GM23338 (cell line): Measurements from ENCODE around the gene ACTR1A. TPM values are rescaled to one million over a fixed set of nuclear protein-coding genes. Genes with fewer than 3 reads are reported as not detected.

Source experiments
- ATAC-seq: fragments of 200-7000 bp; cut with Tn5 transposase; 3 replicates; pipeline ENCODE4 v1.9.1; 2020
- DNase-seq: peaks from one replicate; pipeline ENCODE4 v3.0.0-alpha.2; 2015; ENCODE audit warnings: low spot score
- H2AFZ ChIP-seq: fragments of 200-600 bp; sonication (generic); 2 replicates; pipeline ENCODE4 v1.8.0; 2016; ENCODE audit warnings: antibody characterized with exemption, mild to moderate bottlenecking, moderate library complexity
- H3F3A ChIP-seq: fragments of 200-600 bp; sonication (generic); replicated peaks from 2 replicates; pipeline ENCODE4 v1.8.0; 2017; ENCODE audit warnings: antibody characterized with exemption, mixed run types, low read depth
- H3K27ac ChIP-seq: fragments of 200-600 bp; sonication (generic); 2 replicates; pipeline ENCODE4 v1.6.1; 2016; ENCODE audit warnings: low read depth
- H3K27me3 ChIP-seq: fragments of 200-600 bp; sonication (generic); 2 replicates; pipeline ENCODE4 v1.8.0; 2016; ENCODE audit warnings: mild to moderate bottlenecking, mixed run types, moderate library complexity; ENCODE audit not compliant: insufficient read depth
- H3K36me3 ChIP-seq: fragments of 200-600 bp; sonication (generic); 2 replicates; pipeline ENCODE4 v1.8.0; 2016; ENCODE audit warnings: mild to moderate bottlenecking; ENCODE audit not compliant: insufficient read depth
- H3K4me1 ChIP-seq: fragments of 200-600 bp; sonication (generic); 2 replicates; pipeline ENCODE4 v1.8.0; 2016; ENCODE audit warnings: mild to moderate bottlenecking, moderate library complexity; ENCODE audit not compliant: insufficient read depth
- H3K4me2 ChIP-seq: fragments of 200-600 bp; sonication (generic); 2 replicates; pipeline ENCODE4 v1.7.1; 2017; ENCODE audit warnings: mixed run types
- H3K4me3 ChIP-seq: fragments of 200-600 bp; sonication (generic); 2 replicates; pipeline ENCODE4 v1.6.1; 2016; ENCODE audit warnings: mixed run types
- H3K79me2 ChIP-seq: fragments of 200-600 bp; sonication (generic); replicated peaks from 2 replicates; pipeline ENCODE4 v1.8.0; 2017; ENCODE audit warnings: mild to moderate bottlenecking; ENCODE audit not compliant: insufficient read depth
- H3K9me2 ChIP-seq: fragments of 200-600 bp; sonication (generic); 2 replicates; pipeline ENCODE4 v1.8.0; 2017; ENCODE audit not compliant: insufficient read depth
- H4K20me1 ChIP-seq: fragments of 200-600 bp; sonication (generic); replicated peaks from 2 replicates; pipeline ENCODE4 v1.8.0; 2017; ENCODE audit warnings: mild to moderate bottlenecking; ENCODE audit not compliant: insufficient read depth
- H3K27ac Mint-ChIP-seq: 2 replicates; pipeline ENCODE4 v1.8.0; 2020; ENCODE audit warnings: inconsistent platforms, mild to moderate bottlenecking, moderate library complexity, mixed read lengths
- H3K27me3 Mint-ChIP-seq: 3 replicates; pipeline ENCODE4 v1.8.0; 2022; ENCODE audit warnings: low read depth, mild to moderate bottlenecking, moderate library complexity, mixed read lengths, inconsistent platforms; ENCODE audit not compliant: insufficient read depth, poor library complexity
- H3K36me3 Mint-ChIP-seq: 3 replicates; pipeline ENCODE4 v1.8.0; 2021; ENCODE audit warnings: low read depth, mild to moderate bottlenecking, inconsistent platforms, moderate library complexity, mixed read lengths
- H3K4me1 Mint-ChIP-seq: 3 replicates; pipeline ENCODE4 v1.8.0; 2020; ENCODE audit warnings: mild to moderate bottlenecking, inconsistent platforms, mixed read lengths
- H3K4me3 Mint-ChIP-seq: 3 replicates; pipeline ENCODE4 v1.8.0; 2021; ENCODE audit warnings: moderate library complexity, mild to moderate bottlenecking, inconsistent platforms, mixed read lengths
- H3K9me3 Mint-ChIP-seq: 3 replicates; pipeline ENCODE4 v1.8.0; 2020; ENCODE audit warnings: moderate library complexity, mild to moderate bottlenecking, inconsistent platforms, mixed read lengths
- EZH2 ChIP-seq: fragments of 200-600 bp; sonication (generic); IDR thresholded peaks from one replicate; pipeline ENCODE4 v1.8.0; 2017; ENCODE audit warnings: antibody characterized with exemption, mild to moderate bottlenecking, low read depth; ENCODE audit not compliant: unreplicated experiment
- EZH2phosphoT487 ChIP-seq: fragments of 200-600 bp; sonication (generic); IDR thresholded peaks from one replicate; pipeline ENCODE4 v1.8.1; 2018; ENCODE audit warnings: antibody characterized with exemption; ENCODE audit not compliant: unreplicated experiment
- JUNB ChIP-seq: IDR thresholded peaks from one replicate; pipeline ENCODE4 v1.6.1; 2016; ENCODE audit warnings: antibody characterized with exemption; ENCODE audit not compliant: unreplicated experiment
- NANOG ChIP-seq: IDR thresholded peaks from 2 replicates; pipeline ENCODE4 v1.6.1; 2016; ENCODE audit warnings: antibody characterized with exemption, borderline replicate concordance
- POLR2AphosphoS5 ChIP-seq: IDR thresholded peaks from 2 replicates; pipeline ENCODE4 v1.6.1; 2016; ENCODE audit warnings: antibody characterized with exemption, low read depth
- STAT1 ChIP-seq: IDR thresholded peaks from one replicate; pipeline ENCODE4 v1.6.1; 2016; ENCODE audit warnings: antibody characterized with exemption; ENCODE audit not compliant: unreplicated experiment
- ZNF114 ChIP-seq: fragments of 250-450 bp; sonication (Bioruptor Pico); IDR thresholded peaks from 2 replicates; pipeline ENCODE4 v1.5.0; 2020; ENCODE audit warnings: mild to moderate bottlenecking, moderate library complexity
- ZNF331 ChIP-seq: fragments of 250-450 bp; sonication (Bioruptor Pico); IDR thresholded peaks from 2 replicates; pipeline ENCODE4 v1.5.0; 2020; ENCODE audit warnings: low read depth, mild to moderate bottlenecking, moderate library complexity
- polyA plus RNA-seq: library from polyadenylated mRNA; unstranded; fragments of >200 nt; fragmentation: Nextera tagmentation; extraction: Ambion mirVana; gene quantifications from 2 replicates; pipeline ENCODE4 v1.2.1, GENCODE V29; 2016
- total RNA-seq: library from RNA; depleted of rRNA; stranded (reverse); fragments of >200 nt; shearing (Covaris generic); gene quantifications from 2 replicates; pipeline ENCODE4 v1.2.3, GENCODE V29; 2014
- TF ChIP-seq, protein P1 (sequence below), 2 experiments: fragments of 200-600 bp in 1 of 2; sonication (generic) in 1 of 2; conservative IDR thresholded peaks; 2 replicates each; pipeline versions ENCODE4 v1.5.1 to v1.6.1; 2016 to 2017; ENCODE audit warnings: antibody characterized with exemption in 2 of 2, low read depth in 2 of 2, mild to moderate bottlenecking in 2 of 2, moderate library complexity in 1 of 2
- TF ChIP-seq, protein P2 (sequence below): IDR thresholded peaks from 2 replicates; pipeline ENCODE4 v1.6.1; 2016; ENCODE audit warnings: antibody characterized with exemption
- TF ChIP-seq, protein P3 (sequence below): IDR thresholded peaks from one replicate; pipeline ENCODE4 v1.6.1; 2018; ENCODE audit warnings: antibody characterized with exemption; ENCODE audit not compliant: unreplicated experiment

The ACTR1A gene
- total and polyA plus RNA-seq, 2 experiments from 2014 or later, result 39.4 to 101 TPM

DNA sequence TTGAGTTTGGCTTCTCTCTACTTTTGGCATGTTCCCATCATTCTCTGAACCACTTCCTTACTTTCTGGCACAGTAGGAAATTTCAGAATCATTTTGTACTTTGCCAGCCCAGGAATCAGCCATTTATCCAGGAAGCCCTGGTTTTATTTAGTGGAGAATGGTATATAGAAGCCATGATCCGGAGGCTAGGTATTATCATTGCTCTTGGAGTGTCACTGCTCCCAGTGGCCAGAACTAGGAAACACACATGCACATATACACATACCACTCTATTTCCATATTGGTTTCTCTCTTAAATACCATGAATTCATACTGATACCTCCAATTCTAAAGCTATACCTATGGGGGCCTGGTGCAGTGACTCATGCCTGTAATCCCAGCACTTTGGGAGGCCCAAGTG is 37.5 kb upstream of the ACTR1A start:
- Mint-ChIP-seq H3K4me3 (no peak overlapping the region), H3K9me3 (no peaks in the 10 kb centered on the region), H3K27ac (no peak overlapping the region), H3K27me3 (peaks cover 5% of the 10 kb centered on the region), H3K4me1 (peaks cover 4% of the 10 kb centered on the region; the same call in 1 of the 3 replicates), H3K36me3 (no peaks in the 10 kb centered on the region)
- no peaks in the 10 kb centered on the region for H3K9me2 ChIP-seq
- H3K4me1 ChIP-seq, result no peaks in the 10 kb centered on the region
- H3K27me3 ChIP-seq, result no peaks in the 10 kb centered on the region
- peaks cover 3% of the 10 kb centered on the region; the same call in 1 of the 2 replicates for H4K20me1 ChIP-seq
- no peak overlapping the region for H3K4me2 ChIP-seq
- H3K79me2 ChIP-seq, result no peaks in the 10 kb centered on the region
- H2AFZ ChIP-seq, result no peak overlapping the region
- peak; percentile 79 for ATAC-seq
- H3K36me3 ChIP-seq, result no peaks in the 10 kb centered on the region
- TF ChIP-seq, protein P1, sequence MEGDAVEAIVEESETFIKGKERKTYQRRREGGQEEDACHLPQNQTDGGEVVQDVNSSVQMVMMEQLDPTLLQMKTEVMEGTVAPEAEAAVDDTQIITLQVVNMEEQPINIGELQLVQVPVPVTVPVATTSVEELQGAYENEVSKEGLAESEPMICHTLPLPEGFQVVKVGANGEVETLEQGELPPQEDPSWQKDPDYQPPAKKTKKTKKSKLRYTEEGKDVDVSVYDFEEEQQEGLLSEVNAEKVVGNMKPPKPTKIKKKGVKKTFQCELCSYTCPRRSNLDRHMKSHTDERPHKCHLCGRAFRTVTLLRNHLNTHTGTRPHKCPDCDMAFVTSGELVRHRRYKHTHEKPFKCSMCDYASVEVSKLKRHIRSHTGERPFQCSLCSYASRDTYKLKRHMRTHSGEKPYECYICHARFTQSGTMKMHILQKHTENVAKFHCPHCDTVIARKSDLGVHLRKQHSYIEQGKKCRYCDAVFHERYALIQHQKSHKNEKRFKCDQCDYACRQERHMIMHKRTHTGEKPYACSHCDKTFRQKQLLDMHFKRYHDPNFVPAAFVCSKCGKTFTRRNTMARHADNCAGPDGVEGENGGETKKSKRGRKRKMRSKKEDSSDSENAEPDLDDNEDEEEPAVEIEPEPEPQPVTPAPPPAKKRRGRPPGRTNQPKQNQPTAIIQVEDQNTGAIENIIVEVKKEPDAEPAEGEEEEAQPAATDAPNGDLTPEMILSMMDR (conservative IDR thresholded peaks at IDR 0.05; ENCODE audit: low read depth in 2 of 2), result peak; percentile 32 to 44
- no peak for TF ChIP-seq NANOG
- no peak for TF ChIP-seq EZH2
- no peak overlapping the region for H3K27ac ChIP-seq
- no peaks in the 10 kb centered on the region for H3F3A ChIP-seq
- H3K4me3 ChIP-seq, result no peak overlapping the region
- DNase-seq, result peak; percentile 40

DNA sequence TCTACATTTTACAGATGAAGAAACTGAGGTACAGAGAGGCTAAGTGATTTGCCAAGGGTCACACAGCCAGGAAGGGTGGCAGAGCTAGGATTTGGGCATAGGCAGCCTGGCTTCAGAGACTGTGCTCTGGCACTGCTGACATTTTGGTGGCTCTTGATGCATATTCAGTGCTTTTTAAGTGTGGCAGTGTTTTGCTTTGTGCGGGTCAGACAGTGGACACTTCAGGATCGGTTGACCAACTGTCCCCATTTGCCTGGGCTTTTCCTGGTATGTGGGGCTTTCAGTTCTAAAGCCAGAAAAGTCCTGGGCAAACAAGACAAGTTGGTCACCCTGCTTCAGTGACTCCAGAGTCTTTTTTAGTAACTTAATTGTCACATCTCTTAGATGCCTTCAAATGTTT is 36.3 kb upstream of the ACTR1A start:
- Histone ChIP-seq H3K27me3 (no peaks in the 10 kb centered on the region), H3F3A (no peaks in the 10 kb centered on the region), H2AFZ (no peak overlapping the region), H3K4me3 (no peak overlapping the region), H3K4me1 (no peaks in the 10 kb centered on the region), H3K27ac (no peak overlapping the region), H3K9me2 (no peaks in the 10 kb centered on the region), H3K79me2 (no peaks in the 10 kb centered on the region), H4K20me1 (peaks cover 3% of the 10 kb centered on the region), H3K4me2 (no peak overlapping the region), H3K36me3 (no peaks in the 10 kb centered on the region)
- Mint-ChIP-seq H3K4me1 (peaks cover 4% of the 10 kb centered on the region; the same call in 1 of the 3 replicates), H3K4me3 (no peak overlapping the region), H3K27me3 (peaks cover 5% of the 10 kb centered on the region), H3K9me3 (no peaks in the 10 kb centered on the region), H3K27ac (no peak overlapping the region), H3K36me3 (no peaks in the 10 kb centered on the region)
- no peak for DNase-seq
- ATAC-seq, result no peak
- TF ChIP-seq JUNB, result no peak
- TF ChIP-seq NANOG, result no peak
- TF ChIP-seq ZNF331, result no peak
- no peak for TF ChIP-seq POLR2AphosphoS5
- TF ChIP-seq STAT1, result no peak
- TF ChIP-seq, protein P2, sequence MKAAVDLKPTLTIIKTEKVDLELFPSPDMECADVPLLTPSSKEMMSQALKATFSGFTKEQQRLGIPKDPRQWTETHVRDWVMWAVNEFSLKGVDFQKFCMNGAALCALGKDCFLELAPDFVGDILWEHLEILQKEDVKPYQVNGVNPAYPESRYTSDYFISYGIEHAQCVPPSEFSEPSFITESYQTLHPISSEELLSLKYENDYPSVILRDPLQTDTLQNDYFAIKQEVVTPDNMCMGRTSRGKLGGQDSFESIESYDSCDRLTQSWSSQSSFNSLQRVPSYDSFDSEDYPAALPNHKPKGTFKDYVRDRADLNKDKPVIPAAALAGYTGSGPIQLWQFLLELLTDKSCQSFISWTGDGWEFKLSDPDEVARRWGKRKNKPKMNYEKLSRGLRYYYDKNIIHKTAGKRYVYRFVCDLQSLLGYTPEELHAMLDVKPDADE, result no peak
- TF ChIP-seq, protein P3, sequence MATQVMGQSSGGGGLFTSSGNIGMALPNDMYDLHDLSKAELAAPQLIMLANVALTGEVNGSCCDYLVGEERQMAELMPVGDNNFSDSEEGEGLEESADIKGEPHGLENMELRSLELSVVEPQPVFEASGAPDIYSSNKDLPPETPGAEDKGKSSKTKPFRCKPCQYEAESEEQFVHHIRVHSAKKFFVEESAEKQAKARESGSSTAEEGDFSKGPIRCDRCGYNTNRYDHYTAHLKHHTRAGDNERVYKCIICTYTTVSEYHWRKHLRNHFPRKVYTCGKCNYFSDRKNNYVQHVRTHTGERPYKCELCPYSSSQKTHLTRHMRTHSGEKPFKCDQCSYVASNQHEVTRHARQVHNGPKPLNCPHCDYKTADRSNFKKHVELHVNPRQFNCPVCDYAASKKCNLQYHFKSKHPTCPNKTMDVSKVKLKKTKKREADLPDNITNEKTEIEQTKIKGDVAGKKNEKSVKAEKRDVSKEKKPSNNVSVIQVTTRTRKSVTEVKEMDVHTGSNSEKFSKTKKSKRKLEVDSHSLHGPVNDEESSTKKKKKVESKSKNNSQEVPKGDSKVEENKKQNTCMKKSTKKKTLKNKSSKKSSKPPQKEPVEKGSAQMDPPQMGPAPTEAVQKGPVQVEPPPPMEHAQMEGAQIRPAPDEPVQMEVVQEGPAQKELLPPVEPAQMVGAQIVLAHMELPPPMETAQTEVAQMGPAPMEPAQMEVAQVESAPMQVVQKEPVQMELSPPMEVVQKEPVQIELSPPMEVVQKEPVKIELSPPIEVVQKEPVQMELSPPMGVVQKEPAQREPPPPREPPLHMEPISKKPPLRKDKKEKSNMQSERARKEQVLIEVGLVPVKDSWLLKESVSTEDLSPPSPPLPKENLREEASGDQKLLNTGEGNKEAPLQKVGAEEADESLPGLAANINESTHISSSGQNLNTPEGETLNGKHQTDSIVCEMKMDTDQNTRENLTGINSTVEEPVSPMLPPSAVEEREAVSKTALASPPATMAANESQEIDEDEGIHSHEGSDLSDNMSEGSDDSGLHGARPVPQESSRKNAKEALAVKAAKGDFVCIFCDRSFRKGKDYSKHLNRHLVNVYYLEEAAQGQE, result no peak
- no peak for TF ChIP-seq ZNF114 (CRISPR knock-in tag)
- no peak for TF ChIP-seq EZH2phosphoT487
- TF ChIP-seq, protein P1 (conservative IDR thresholded peaks at IDR 0.05; ENCODE audit: low read depth in 2 of 2), result no peak
